K562 (cell line): ENCODE data around the gene RAP1A. TPM values are rescaled to one million over a fixed set of nuclear protein-coding genes. Genes with fewer than 3 reads are reported as not detected.

ENCODE experiments used
- ATAC-seq: fragments of 200-7000 bp; cut with Tn5 transposase; 3 replicates; pipeline ENCODE4 v1.9.1; 2020; ENCODE audit warnings: moderate library complexity
- BruUV-seq: library from RNA; stranded (reverse); fragments of 400-500 nt; replicated peaks from 2 replicates; lab custom pipeline; 2021; lab: Mats Ljungman, UMichigan
- CTCF ChIA-PET: fragments of 300-600 bp; formaldehyde crosslinking; extraction: SDS; loops from one replicate; lab custom pipeline; 2021; ENCODE audit warnings: low intra/inter-chr PET ratio; lab: Yijun Ruan, JAX
- POLR2A ChIA-PET: fragments of 300-600, 350-650 bp; sonication (Branson Sonifier 250); formaldehyde crosslinking; extraction: SDS; loops from one replicate; lab custom pipeline; 2021; ENCODE audit warnings: antibody characterized with exemption, inconsistent platforms; lab: Yijun Ruan, JAX
- DNase-seq, 4 experiments: peaks; one replicate each; pipeline versions ENCODE4 v3.0.0 to v3.0.0-alpha.2; 2011 to 2018; ENCODE audit warnings: low spot score in 3 of 4, mixed read lengths in 3 of 4; ENCODE audit errors: extremely low read depth in 1 of 4
- FAIRE-seq: peaks from 2 replicates; lab custom pipeline; 2011; peaks lifted over from hg19 to GRCh38; lab: Jason Lieb, UNC
- H2AFZ ChIP-seq: 2 replicates; pipeline ENCODE4 v1.6.0; 2011; ENCODE audit warnings: low read depth, low read length, control low read depth, inconsistent platforms
- H3K27ac ChIP-seq: fragments of 200-600 bp; 3 replicates; pipeline ENCODE4 v1.8.0; 2011; ENCODE audit warnings: low read depth, mild to moderate bottlenecking, control low read depth, inconsistent platforms, low read length, moderate library complexity, mixed read lengths; ENCODE audit errors: extremely low read depth
- H3K27me3 ChIP-seq, 2 experiments: fragments of 300-600 bp in 1 of 2; 2 replicates in 1 of 2; 3 replicates in 1 of 2; pipeline versions ENCODE4 v1.6.0 to v1.8.0; 2011; ENCODE audit warnings: inconsistent platforms in 2 of 2, low read length in 2 of 2, mild to moderate bottlenecking in 1 of 2, mixed read lengths in 1 of 2, moderate library complexity in 1 of 2; ENCODE audit not compliant: control insufficient read depth in 2 of 2, insufficient read depth in 2 of 2
- H3K36me3 ChIP-seq: fragments of 300-600 bp; 3 replicates; pipeline ENCODE4 v1.8.0; 2011; ENCODE audit warnings: mild to moderate bottlenecking, low read length, inconsistent platforms; ENCODE audit not compliant: control insufficient read depth, insufficient read depth
- H3K4me1 ChIP-seq, 2 experiments: fragments of 200-600 bp in 1 of 2; replicated peaks in 1 of 2; 2 replicates in 1 of 2; 3 replicates in 1 of 2; pipeline versions ENCODE4 v1.5.1 to v1.8.0; 2011; ENCODE audit warnings: inconsistent platforms in 2 of 2, low read length in 2 of 2, mild to moderate bottlenecking in 1 of 2, mixed read lengths in 1 of 2, moderate library complexity in 1 of 2; ENCODE audit not compliant: control insufficient read depth in 2 of 2, insufficient read depth in 2 of 2
- H3K4me2 ChIP-seq: 2 replicates; pipeline ENCODE4 v1.6.1; 2011; ENCODE audit warnings: low read length, control low read depth, inconsistent platforms, mixed read lengths; ENCODE audit not compliant: insufficient read depth
- H3K4me3 ChIP-seq: fragments of 200-600 bp; sonication (generic), shearing (Covaris generic); 2 replicates; pipeline ENCODE4 v1.5.1; 2016; ENCODE audit warnings: control low read depth, inconsistent platforms
- H3K79me2 ChIP-seq: fragments of 200-600 bp; 3 replicates; pipeline ENCODE4 v1.8.0; 2011; ENCODE audit warnings: low read length, inconsistent platforms; ENCODE audit not compliant: control insufficient read depth, insufficient read depth
- H3K9ac ChIP-seq, 2 experiments: 2 replicates each; pipeline versions ENCODE4 v1.6.0 to v1.6.1; 2011; ENCODE audit warnings: low read depth in 2 of 2, low read length in 2 of 2, control low read depth in 1 of 2, inconsistent platforms in 1 of 2, mild to moderate bottlenecking in 1 of 2, mixed read lengths in 1 of 2; ENCODE audit not compliant: insufficient read depth in 1 of 2
- H3K9me1 ChIP-seq: one replicate; pipeline ENCODE4 v1.6.0; 2011; ENCODE audit warnings: inconsistent platforms, mild to moderate bottlenecking, low read length, moderate library complexity; ENCODE audit not compliant: control insufficient read depth, insufficient read depth
- H3K9me3 ChIP-seq: replicated peaks from 2 replicates; pipeline ENCODE4 v1.5.1; 2011; ENCODE audit warnings: low read depth, low read length, inconsistent platforms; ENCODE audit not compliant: control insufficient read depth, insufficient read depth
- H4K20me1 ChIP-seq: replicated peaks from 2 replicates; pipeline ENCODE4 v1.6.1; 2011; ENCODE audit warnings: low read length, inconsistent platforms, mixed read lengths; ENCODE audit not compliant: control insufficient read depth, insufficient read depth
- CC2D1A ChIP-seq: fragments of 450-650 bp; IDR thresholded peaks from 2 replicates; pipeline ENCODE4 v1.6.1; 2017; ENCODE audit warnings: mild to moderate bottlenecking
- CSDE1 ChIP-seq, 2 experiments: fragments of 450-650 bp; IDR thresholded peaks; 2 replicates each; pipeline ENCODE4 v1.6.1; 2016; ENCODE audit warnings: mild to moderate bottlenecking in 1 of 2
- E2F8 ChIP-seq: fragments of 450-650 bp; IDR thresholded peaks from 2 replicates; pipeline ENCODE4 v1.7.1; 2018; ENCODE audit warnings: mild to moderate bottlenecking, low read depth; ENCODE audit not compliant: partially characterized antibody
- ESRRA ChIP-seq: fragments of 450-650 bp; IDR thresholded peaks from 2 replicates; pipeline ENCODE4 v1.6.1; 2014; ENCODE audit warnings: low read depth, mild to moderate bottlenecking, moderate library complexity, borderline replicate concordance
- FUS ChIP-seq: fragments of 200-400 bp; formaldehyde crosslinking; optimal IDR thresholded peaks from 2 replicates; pipeline ENCODE3; 2017; ENCODE audit warnings: low read depth, low read length
- GABPA ChIP-seq: fragments of 200-800 bp; sonication (Bioruptor generic); conservative IDR thresholded peaks from 2 replicates; pipeline ENCODE4 v1.6.1; 2016; ENCODE audit warnings: low read depth, missing genetic modification characterization, missing compliant biosample characterization
- HDAC3 ChIP-seq: fragments of 450-650 bp; IDR thresholded peaks from 2 replicates; pipeline ENCODE4 v1.6.1; 2018; ENCODE audit warnings: borderline replicate concordance, mild to moderate bottlenecking, moderate library complexity; ENCODE audit not compliant: partially characterized antibody
- HNRNPK ChIP-seq: fragments of 200-400 bp; formaldehyde crosslinking; IDR thresholded peaks from one replicate; pipeline ENCODE4 v1.6.1; 2018; ENCODE audit warnings: mild to moderate bottlenecking, low read depth, low read length; ENCODE audit not compliant: poor library complexity, severe bottlenecking
- HOXB6 ChIP-seq: fragments of 250-450 bp; sonication (Bioruptor Pico); IDR thresholded peaks from 2 replicates; pipeline ENCODE4 v1.5.1; 2022; ENCODE audit warnings: mild to moderate bottlenecking, borderline replicate concordance
- MYNN ChIP-seq, 2 experiments: sonication (generic); formaldehyde crosslinking in 1 of 2; IDR thresholded peaks; 2 replicates each; pipeline versions ENCODE4 v1.5.0 to v1.6.1; 2016 to 2020; ENCODE audit warnings: antibody characterized with exemption in 1 of 2, missing genetic modification reagents in 1 of 2
- RAD51 ChIP-seq: fragments of 450-650 bp; IDR thresholded peaks from 2 replicates; pipeline ENCODE4 v1.7.1; 2016; ENCODE audit warnings: low read depth, mild to moderate bottlenecking, borderline replicate concordance
- RBM25 ChIP-seq: fragments of 200-400 bp; formaldehyde crosslinking; IDR thresholded peaks from 2 replicates; pipeline ENCODE4 v1.6.1; 2018; ENCODE audit warnings: low read length, low read depth, moderate library complexity; ENCODE audit not compliant: severe bottlenecking
- SIX5 ChIP-seq, 2 experiments: IDR thresholded peaks; 2 replicates each; pipeline ENCODE4 v1.6.1; 2011; ENCODE audit warnings: low read length in 2 of 2, borderline replicate concordance in 1 of 2, low read depth in 1 of 2, mild to moderate bottlenecking in 1 of 2, moderate library complexity in 1 of 2; ENCODE audit not compliant: insufficient read depth in 1 of 2
- STAT5B ChIP-seq: fragments of 250-450 bp; sonication (Bioruptor Pico); IDR thresholded peaks from 2 replicates; pipeline ENCODE4 v1.8.0; 2021; ENCODE audit warnings: mild to moderate bottlenecking, inconsistent platforms
- U2AF2 ChIP-seq: fragments of 200-400 bp; formaldehyde crosslinking; optimal IDR thresholded peaks from 2 replicates; pipeline ENCODE3; 2017; ENCODE audit warnings: low read depth, mild to moderate bottlenecking, low read length
- WGBS: fragments of 100-300 bp; shearing (Covaris generic); methylation state at CpG from one replicate; pipeline ENCODE4 v1.1.6; 2016; ENCODE audit warnings: low coverage, mixed read lengths; ENCODE audit not compliant: insufficient coverage; ENCODE audit errors: missing lambda C conversion rate; 5-methylcytosine and 5-hydroxymethylcytosine counted together
- in situ Hi-C: fragments of 300-500 bp; cut with MboI; formaldehyde crosslinking; loops from 4 replicates; pipeline ENCODE4 v1.15.0; 2018; ENCODE audit warnings: inconsistent platforms, mixed read lengths
- intact Hi-C: fragments of 100-400 bp; cut with micrococcal nuclease; formaldehyde crosslinking; loops from 2 replicates; pipeline ENCODE4 v1.14.2; 2022
- polyA plus RNA-seq, 8 experiments: library from polyadenylated mRNA; depleted of rRNA in 4 of 8; stranded (reverse) in 5 of 8; unstranded in 3 of 8; fragments of >200 nt; fragmentation: Nextera tagmentation in 2 of 8; fragmentation: Illumina TruSeq in 1 of 8; extraction: Ambion mirVana in 2 of 8; extraction: Trizol in 1 of 8; gene quantifications; 2 replicates each; pipeline versions ENCODE4 v1.2.1 to v1.2.3, GENCODE V29; 2011 to 2014; ENCODE audit warnings: inconsistent platforms in 1 of 8, missing spikeins in 1 of 8
- total RNA-seq, 7 experiments: library from RNA; depleted of rRNA in 6 of 7; stranded (reverse); fragments of >200 nt in 6 of 7; fragmentation: Illumina TruSeq in 2 of 7; extraction: Trizol in 2 of 7; gene quantifications; 2 replicates each; pipeline versions ENCODE4 v1.2.1 to v1.2.3, GENCODE V29; 2011 to 2021; ENCODE audit warnings: low replicate concordance in 1 of 7

The RAP1A gene
- total and polyA plus RNA-seq, 9 of the 15 experiments (the other 6 are each of a cell fraction or from before 2014, with no cell fraction given): 13.4 to 86.2 (median 32.5) TPM

GRCh38 chr1:111734856-111735255 lies 115.3 kb downstream of the RAP1A start:
- POLR2A ChIA-PET: interaction anchor here (1.0 to 2.1 kb wide), 4 partner anchors 9 to 282 kb away, joined by 3 to 5 read pairs (median 4); no protein-coding TSS in a partner anchor
- 13% methylated on average over 3 of the region's 3 CpGs for WGBS
- Histone ChIP-seq H3K4me2 (no peak overlapping the region), H3K9ac (no peak overlapping the region), H3K27ac (no peak overlapping the region), H3K36me3 (no peaks in the 10 kb centered on the region), H3K4me1 (peaks cover 7 to 28% of the 10 kb centered on the region in 2 experiments), H3K4me3 (no peak overlapping the region), H3K9me3 (no peaks in the 10 kb centered on the region), H2AFZ (no peak overlapping the region), H4K20me1 (no peaks in the 10 kb centered on the region; the same call in none of the 2 replicates), H3K27me3 (peaks cover 39 to 79% of the 10 kb centered on the region in 2 experiments), H3K79me2 (no peaks in the 10 kb centered on the region), H3K9me1 (peaks cover 2% of the 10 kb centered on the region)
- intact Hi-C loops: no loop called here
- TF ChIP-seq CSDE1 (IDR thresholded peaks at IDR 0.05) (no peak), U2AF2 (no peak), ESRRA (no peak), SIX5 (IDR thresholded peaks at IDR 0.05; ENCODE audit: borderline replicate concordance in 1 of 2, insufficient read depth in 1 of 2, low read depth in 1 of 2, low read length in 2 of 2) (no peak), MYNN (IDR thresholded peaks at IDR 0.05) (no peak), MYNN (CRISPR knock-in tag; IDR thresholded peaks at IDR 0.05) (no peak), CC2D1A (no peak), FUS (no peak), RBM25 (no peak), HNRNPK (no peak), HOXB6 (CRISPR knock-in tag) (no peak), STAT5B (no peak), RAD51 (no peak), HDAC3 (no peak), GABPA (no peak), E2F8 (no peak)
- in situ Hi-C loops: no loop called here
- ATAC-seq (no peak), FAIRE-seq (no peak), DNase-seq (no peak)
- BruUV-seq: no TSS peak
- CTCF ChIA-PET: interaction anchor here (0.7 kb wide), 2 partner anchors 13 to 35 kb away, joined by 3 read pairs; no protein-coding TSS in a partner anchor
